Smooth muscle cell of the brain vasculature (primary cell): ENCODE data around the gene AURKAIP1.

ENCODE experiments used
- DNase-seq: peaks from one replicate; pipeline ENCODE4 v3.0.0-alpha.2; 2012; ENCODE audit warnings: low read depth, low spot score

Gene AURKAIP1

DNA sequence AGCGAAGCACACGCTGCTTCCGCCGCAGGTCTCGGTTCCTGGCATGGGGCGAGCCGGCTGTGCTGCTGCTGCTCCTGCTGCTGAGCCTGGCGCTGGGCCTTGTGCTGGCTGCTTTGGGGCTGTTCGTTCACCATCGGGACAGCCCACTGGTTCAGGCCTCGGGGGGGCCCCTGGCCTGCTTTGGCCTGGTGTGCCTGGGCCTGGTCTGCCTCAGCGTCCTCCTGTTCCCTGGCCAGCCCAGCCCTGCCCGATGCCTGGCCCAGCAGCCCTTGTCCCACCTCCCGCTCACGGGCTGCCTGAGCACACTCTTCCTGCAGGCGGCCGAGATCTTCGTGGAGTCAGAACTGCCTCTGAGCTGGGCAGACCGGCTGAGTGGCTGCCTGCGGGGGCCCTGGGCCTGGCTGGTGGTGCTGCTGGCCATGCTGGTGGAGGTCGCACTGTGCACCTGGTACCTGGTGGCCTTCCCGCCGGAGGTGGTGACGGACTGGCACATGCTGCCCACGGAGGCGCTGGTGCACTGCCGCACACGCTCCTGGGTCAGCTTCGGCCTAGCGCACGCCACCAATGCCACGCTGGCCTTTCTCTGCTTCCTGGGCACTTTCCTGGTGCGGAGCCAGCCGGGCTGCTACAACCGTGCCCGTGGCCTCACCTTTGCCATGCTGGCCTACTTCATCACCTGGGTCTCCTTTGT, 41.3 kb downstream of the AURKAIP1 start:
- DNase-seq: no peak

DNA sequence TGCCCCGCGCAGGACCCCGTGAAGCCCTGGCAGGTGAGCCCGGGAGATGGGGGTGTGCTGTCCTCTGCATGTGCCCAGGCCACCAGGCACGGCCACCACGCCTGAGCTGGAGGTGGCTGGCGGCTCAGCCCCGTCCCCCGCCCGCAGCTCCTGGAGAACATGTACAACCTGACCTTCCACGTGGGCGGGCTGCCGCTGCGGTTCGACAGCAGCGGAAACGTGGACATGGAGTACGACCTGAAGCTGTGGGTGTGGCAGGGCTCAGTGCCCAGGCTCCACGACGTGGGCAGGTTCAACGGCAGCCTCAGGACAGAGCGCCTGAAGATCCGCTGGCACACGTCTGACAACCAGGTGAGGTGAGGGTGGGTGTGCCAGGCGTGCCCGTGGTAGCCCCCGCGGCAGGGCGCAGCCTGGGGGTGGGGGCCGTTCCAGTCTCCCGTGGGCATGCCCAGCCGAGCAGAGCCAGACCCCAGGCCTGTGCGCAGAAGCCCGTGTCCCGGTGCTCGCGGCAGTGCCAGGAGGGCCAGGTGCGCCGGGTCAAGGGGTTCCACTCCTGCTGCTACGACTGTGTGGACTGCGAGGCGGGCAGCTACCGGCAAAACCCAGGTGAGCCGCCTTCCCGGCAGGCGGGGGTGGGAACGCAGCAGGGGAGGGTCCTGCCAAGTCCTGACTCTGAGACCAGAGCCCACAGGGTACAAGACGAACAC, 42.1 kb downstream of the AURKAIP1 start:
- no peak for DNase-seq

DNA sequence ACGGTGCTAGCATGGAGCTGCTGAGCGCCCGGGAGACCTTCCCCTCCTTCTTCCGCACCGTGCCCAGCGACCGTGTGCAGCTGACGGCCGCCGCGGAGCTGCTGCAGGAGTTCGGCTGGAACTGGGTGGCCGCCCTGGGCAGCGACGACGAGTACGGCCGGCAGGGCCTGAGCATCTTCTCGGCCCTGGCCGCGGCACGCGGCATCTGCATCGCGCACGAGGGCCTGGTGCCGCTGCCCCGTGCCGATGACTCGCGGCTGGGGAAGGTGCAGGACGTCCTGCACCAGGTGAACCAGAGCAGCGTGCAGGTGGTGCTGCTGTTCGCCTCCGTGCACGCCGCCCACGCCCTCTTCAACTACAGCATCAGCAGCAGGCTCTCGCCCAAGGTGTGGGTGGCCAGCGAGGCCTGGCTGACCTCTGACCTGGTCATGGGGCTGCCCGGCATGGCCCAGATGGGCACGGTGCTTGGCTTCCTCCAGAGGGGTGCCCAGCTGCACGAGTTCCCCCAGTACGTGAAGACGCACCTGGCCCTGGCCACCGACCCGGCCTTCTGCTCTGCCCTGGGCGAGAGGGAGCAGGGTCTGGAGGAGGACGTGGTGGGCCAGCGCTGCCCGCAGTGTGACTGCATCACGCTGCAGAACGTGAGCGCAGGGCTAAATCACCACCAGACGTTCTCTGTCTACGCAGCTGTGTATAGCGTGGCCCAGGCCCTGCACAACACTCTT, 42.8 kb downstream of the AURKAIP1 start:
- DNase-seq: no peak

DNA sequence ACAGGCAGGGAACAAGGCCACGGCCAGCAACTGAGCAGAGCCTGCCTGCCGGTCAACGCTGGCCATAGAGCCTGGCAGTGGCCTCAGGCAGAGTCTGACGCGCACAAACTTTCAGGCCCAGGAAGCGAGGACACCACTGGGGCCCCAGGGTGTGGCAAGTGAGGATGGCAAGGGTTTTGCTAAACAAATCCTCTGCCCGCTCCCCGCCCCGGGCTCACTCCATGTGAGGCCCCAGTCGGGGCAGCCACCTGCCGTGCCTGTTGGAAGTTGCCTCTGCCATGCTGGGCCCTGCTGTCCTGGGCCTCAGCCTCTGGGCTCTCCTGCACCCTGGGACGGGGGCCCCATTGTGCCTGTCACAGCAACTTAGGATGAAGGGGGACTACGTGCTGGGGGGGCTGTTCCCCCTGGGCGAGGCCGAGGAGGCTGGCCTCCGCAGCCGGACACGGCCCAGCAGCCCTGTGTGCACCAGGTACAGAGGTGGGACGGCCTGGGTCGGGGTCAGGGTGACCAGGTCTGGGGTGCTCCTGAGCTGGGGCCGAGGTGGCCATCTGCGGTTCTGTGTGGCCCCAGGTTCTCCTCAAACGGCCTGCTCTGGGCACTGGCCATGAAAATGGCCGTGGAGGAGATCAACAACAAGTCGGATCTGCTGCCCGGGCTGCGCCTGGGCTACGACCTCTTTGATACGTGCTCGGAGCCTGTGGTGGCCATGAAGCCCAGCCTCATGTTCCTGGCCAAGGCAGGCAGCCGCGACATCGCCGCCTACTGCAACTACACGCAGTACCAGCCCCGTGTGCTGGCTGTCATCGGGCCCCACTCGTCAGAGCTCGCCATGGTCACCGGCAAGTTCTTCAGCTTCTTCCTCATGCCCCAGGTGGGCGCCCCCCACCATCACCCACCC, 43.7 kb downstream of the AURKAIP1 start, which contains the start of gene TAS1R3:
TSS of gene TAS1R3 (plus strand) at position 213 of the 898 bp plus-strand sequence. CDS start at position 279, 66 bp downstream.
- DNase-seq: no peak

DNA sequence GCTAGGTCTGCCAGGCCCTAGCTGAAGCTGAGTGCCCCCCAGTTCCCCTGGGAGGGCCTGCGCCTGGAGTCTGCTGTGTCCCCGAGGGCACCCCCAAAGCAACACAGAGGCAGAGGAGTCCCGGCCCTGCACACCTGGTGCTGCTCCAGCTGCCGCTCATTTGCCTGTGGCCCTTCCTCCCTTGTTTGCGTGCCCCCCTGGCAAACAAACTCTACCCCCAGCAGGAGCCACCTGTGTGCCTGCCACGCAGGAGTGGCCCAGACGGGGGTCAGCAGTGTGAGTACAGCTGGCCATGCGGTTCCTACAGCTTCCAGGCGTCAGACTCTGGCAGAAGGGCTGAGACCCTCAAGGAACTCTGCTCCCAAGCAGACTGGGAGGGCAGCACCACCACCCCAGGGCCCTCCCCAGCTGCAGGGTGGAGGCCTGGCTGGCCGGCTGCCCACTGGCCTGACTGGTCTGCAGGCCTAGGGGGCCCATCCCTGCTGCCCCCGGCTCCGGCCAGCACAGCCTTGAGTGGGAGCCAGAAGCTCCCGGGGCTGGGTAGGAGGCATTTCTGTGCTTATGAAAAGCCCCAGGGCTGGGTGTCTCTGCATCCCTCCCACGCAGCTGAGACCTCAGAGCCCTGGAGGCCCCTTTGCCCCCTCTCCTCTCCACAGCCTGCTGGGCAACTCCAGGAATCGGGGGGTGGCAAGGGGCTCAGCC, 44.5 kb downstream of the AURKAIP1 start:
- DNase-seq: no peak

DNA sequence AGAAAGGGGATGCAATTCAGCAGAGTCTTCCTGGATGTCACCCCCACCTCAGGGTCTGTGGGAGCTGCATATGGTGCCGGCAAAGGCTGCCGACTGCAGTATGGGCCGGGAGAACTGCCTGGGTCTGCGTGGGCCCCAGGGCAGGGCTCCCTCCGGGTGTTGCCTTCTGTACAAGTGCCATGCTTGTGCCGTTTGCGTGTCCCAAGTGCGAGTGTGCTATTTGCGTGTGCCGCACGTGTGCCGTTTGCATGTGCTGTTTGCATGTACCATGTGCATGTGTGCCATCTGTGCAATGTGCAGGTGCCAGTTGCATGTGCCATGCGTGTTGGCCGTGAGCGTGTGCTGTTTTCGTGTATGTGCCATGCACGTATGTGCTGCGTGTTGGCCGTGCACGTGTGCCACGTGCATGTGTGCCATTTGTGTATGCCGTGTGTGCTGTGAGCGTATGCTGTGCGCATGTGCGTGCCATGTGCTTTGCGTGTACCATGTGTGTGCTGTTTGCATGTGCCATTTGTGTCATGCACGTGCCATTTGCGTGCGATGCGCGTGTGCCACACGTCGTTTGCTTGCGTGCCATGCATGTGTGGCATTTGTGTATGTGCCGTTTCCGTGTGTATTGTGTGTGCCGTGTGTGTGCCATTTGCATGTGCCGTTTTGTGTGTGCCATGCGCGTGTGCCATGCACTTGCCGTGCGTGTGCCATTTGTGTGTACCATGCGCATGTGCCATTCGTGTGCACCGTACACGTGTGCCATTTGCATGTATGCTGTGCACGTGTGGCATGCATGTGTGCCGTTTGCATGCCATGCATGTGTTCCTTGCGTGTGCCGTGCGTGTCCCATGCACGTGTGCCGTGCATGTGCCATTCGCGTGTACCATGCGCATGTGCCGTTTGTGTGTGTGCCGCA, 45.5 kb downstream of the AURKAIP1 start:
- no peak for DNase-seq

DNA sequence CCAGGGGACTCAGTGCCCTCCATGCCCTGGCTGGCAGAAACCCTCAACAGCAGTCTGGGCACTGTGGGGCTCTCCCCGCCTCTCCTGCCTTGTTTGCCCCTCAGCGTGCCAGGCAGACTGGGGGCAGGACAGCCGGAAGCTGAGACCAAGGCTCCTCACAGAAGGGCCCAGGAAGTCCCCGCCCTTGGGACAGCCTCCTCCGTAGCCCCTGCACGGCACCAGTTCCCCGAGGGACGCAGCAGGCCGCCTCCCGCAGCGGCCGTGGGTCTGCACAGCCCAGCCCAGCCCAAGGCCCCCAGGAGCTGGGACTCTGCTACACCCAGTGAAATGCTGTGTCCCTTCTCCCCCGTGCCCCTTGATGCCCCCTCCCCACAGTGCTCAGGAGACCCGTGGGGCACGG, 46.8 kb downstream of the AURKAIP1 start:
- no peak for DNase-seq

DNA sequence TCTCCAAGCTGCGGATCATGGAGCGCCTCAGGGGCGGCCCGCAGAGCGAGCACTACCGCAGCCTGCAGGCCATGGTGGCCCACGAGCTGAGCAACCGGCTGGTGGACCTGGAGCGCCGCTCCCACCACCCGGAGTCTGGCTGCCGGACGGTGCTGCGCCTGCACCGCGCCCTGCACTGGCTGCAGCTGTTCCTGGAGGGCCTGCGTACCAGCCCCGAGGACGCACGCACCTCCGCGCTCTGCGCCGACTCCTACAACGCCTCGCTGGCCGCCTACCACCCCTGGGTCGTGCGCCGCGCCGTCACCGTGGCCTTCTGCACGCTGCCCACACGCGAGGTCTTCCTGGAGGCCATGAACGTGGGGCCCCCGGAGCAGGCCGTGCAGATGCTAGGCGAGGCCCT, 47.7 kb downstream of the AURKAIP1 start:
- DNase-seq: no peak

DNA sequence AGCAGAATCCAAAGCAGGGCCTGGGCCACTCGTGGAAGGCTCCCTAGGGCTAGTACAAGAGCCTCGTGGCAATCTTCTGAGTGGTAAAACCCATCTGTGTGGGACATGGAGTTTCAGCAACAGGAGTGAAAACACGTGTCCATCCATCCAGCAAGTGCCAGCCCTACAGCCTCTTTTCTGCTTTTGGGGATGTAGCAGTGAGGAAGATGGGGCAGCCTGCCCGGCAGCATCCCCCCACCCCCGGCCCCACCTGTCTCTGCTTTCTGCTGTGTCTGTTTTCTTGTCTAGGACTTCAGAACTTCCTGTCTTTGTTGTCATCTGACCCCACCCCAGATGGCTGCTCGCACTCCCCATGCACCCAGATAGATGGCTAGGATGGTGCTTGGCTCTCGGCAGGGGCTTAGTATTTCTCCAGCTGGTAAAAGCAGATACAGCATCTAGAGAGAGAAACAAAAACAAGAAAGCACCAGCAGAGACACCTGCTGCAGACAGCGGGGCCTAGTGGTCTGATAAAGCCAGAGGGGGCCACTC, 48.9 kb downstream of the AURKAIP1 start:
- DNase-seq: no peak

DNA sequence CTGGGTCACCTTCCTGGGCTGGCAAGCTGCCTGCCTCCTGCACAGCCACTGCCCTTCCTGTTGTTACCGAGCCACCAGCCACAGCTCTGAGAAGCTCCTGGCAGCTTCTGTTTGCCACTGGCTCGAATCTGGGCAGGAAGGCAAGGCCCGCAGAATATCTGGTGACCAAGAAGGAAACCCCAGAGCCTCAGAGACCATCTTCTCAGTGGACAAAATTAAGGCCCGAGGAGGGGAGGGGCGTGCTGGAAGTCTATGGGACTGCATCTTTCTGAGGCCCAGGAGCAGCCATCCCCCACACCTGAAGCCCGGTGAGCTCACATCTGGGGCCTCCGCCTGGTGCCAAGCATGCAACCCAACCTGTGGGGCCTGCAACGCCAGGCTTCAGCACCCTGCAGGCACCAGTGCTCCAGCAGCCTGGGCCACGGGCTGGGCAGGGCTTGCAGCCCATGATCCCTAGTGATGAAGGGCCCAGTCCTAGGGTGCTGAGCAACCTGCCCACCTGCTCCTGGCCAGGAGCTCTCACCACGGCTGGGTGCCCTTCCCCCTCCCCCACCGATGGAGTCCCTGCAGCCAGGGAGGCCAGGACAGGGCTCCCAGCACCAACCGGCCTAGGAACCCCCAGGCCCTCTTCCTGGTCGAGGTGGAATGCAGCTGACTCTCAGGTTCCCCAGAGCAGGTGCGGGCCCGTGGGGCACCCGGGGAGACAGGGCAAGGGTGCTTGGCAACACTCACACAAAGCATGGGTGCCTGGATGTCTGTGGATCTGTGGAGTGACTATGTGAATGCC, 49.5 kb downstream of the AURKAIP1 start:
- DNase-seq: no peak

DNA sequence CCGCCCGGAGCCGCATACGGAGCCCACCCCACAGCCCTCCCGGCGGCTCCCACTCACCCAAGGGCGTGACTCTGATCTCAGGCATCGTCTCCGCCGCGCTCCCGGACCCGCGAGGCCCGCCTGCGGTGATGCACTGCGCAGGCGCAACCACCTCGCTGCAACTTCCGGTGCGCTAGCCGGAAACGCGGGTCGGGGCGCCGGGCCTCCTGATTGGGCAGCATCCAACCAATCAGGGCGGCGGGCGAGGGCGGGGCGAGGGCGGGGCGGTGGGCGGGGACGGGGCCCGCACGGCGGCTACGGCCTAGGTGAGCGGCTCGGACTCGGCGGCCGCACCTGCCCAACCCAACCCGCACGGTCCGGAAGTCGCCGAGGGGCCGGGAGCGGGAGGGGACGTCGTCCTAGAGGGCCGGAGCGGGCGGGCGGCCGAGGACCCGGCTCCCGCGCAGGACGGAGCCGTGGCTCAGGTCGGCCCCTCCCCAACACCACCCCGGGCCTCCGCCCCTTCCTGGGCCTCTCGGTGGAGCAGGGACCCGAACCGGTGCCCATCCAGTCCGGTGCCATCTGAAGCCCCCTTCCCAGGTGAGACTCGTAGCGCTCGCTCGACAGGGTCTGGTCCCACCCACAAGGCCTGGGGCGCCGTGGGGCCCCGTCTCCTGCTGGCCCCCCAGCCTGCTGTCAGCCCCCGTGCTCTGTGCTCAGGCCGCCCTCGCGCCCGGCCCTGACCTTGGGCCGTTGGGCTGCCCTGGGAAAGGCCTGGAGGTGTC, 50.3 kb downstream of the AURKAIP1 start, which contains the start of the genes CPTP and INTS11:
TSS of gene CPTP (plus strand) at position 279 of the 764 bp plus-strand sequence. CDS start 2,109 bp downstream, outside the sequence.
TSS of gene INTS11 (minus strand) at position 137 of the 764 bp plus-strand sequence. CDS start at position 85, 52 bp downstream.
- peak; percentile 59 for DNase-seq

DNA sequence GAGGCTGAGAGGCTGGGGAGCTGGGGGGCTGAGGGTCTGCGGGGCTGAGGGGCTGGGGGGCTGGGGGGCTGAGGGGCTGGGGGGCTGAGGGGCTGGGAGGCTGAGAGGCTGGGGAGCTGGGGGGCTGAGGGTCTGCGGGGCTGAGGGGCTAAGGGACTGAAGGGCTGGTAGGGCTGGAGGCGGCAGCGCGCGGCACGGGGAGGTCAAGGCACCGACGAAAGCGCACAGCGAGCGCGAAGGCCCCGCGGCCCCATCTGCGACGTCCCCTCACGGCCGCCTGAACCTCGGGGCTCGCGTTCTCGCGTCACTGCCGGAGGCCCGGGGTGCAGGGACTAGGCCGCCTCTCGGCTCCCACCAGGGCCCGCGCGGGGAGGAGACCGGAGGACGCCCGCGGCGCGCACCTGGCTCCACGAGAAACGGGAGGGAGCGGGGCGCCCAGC, 50.9 kb downstream of the AURKAIP1 start:
- DNase-seq: no peak
